Brain microvascular endothelial cell (primary cell): ENCODE data around the gene TNFRSF1A.
"Not testable (repeated sequence)": the region's sequence is repeated elsewhere in the genome, so short reads cannot be mapped to it uniquely, and the experiment has no call there.

Experiments
- DNase-seq: peaks from one replicate; pipeline ENCODE4 v3.0.0-alpha.2; 2020
- H3K27ac ChIP-seq: fragments of 250-450 bp; sonication (Bioruptor Pico); 2 replicates; pipeline ENCODE4 v1.5.1; 2020; ENCODE audit warnings: mild to moderate bottlenecking, moderate library complexity
- H3K27me3 ChIP-seq: fragments of 250-450 bp; sonication (Bioruptor Pico); replicated peaks from 2 replicates; pipeline ENCODE4 v1.5.1; 2020; ENCODE audit warnings: mild to moderate bottlenecking
- H3K36me3 ChIP-seq: fragments of 250-450 bp; sonication (Bioruptor Pico); replicated peaks from 2 replicates; pipeline ENCODE4 v1.5.1; 2020; ENCODE audit warnings: mild to moderate bottlenecking
- H3K4me3 ChIP-seq: 2 replicates; pipeline ENCODE4 v1.5.1; 2011; ENCODE audit warnings: low read depth, mild to moderate bottlenecking, control low read depth, low read length, moderate library complexity
- CTCF ChIP-seq: IDR thresholded peaks from 2 replicates; pipeline ENCODE4 v1.5.1; 2011; ENCODE audit warnings: low read depth, mild to moderate bottlenecking, moderate library complexity, low read length, control low read depth, inconsistent platforms; ENCODE audit errors: missing control alignments
- in situ Hi-C: cut with HindIII; loops from 2 replicates; pipeline ENCODE4 v1.10.0; 2017; ENCODE audit warnings: low sequenced_read_pairs, low pct_ligation_motif_present

Gene TNFRSF1A

GRCh38 chr12:6294156-6295093 is 47.5 kb downstream of the TNFRSF1A start:
- in situ Hi-C loops = no loop called here
- H3K4me3 ChIP-seq = no peak overlapping the region
- H3K36me3 ChIP-seq = no peaks in the 10 kb centered on the region
- H3K27me3 ChIP-seq = no peaks in the 10 kb centered on the region
- TF ChIP-seq CTCF = no peak
- DNase-seq = no peak
- peak overlapping the region; percentile 0 for H3K27ac ChIP-seq

GRCh38 chr12:6292606-6293005 is 49.3 kb downstream of the TNFRSF1A start:
- H3K27ac ChIP-seq = no peak overlapping the region
- no peaks in the 10 kb centered on the region for H3K36me3 ChIP-seq
- no peak overlapping the region for H3K4me3 ChIP-seq
- H3K27me3 ChIP-seq = no peaks in the 10 kb centered on the region
- DNase-seq = no peak
- no peak for TF ChIP-seq CTCF
- in situ Hi-C loops = no loop called here

GRCh38 chr12:6289906-6290305 is 52.0 kb downstream of the TNFRSF1A start:
- H3K36me3 ChIP-seq, H3K27me3 ChIP-seq, H3K27ac ChIP-seq, DNase-seq, in situ Hi-C loops, H3K4me3 ChIP-seq: not testable (repeated sequence)

GRCh38 chr12:6289081-6289480 is 52.8 kb downstream of the TNFRSF1A start:
- H3K36me3 ChIP-seq, DNase-seq, H3K27me3 ChIP-seq, in situ Hi-C loops, H3K4me3 ChIP-seq, H3K27ac ChIP-seq: not testable (repeated sequence)

- TF ChIP-seq CTCF = peak; percentile 6
- H3K36me3 ChIP-seq = no peaks in the 10 kb centered on the region
- H3K27me3 ChIP-seq = no peaks in the 10 kb centered on the region
- no peak overlapping the region for H3K27ac ChIP-seq
- in situ Hi-C loops = no loop called here
- peak; percentile 68 for DNase-seq
- H3K4me3 ChIP-seq = no peak overlapping the region
Measured at GRCh38 chr12:6288235-6288634, 53.6 kb downstream of the TNFRSF1A start.

- no peak for TF ChIP-seq CTCF
- Histone ChIP-seq H3K27ac (peak overlapping the region; percentile 89), H3K27me3 (no peaks in the 10 kb centered on the region), H3K4me3 (no peak overlapping the region), H3K36me3 (no peaks in the 10 kb centered on the region)
- in situ Hi-C loops = no loop called here
- DNase-seq = no peak
Measured at GRCh38 chr12:6285532-6286306, 56.2 kb downstream of the TNFRSF1A start.
